Measurements from ENCODE around the gene NAGK. TPM values are rescaled to one million over a fixed set of nuclear protein-coding genes. Genes with fewer than 3 reads are reported as not detected.
"Not testable (repeated sequence)": the region's sequence is repeated elsewhere in the genome, so short reads cannot be mapped to it uniquely, and the experiment has no call there.

Gene NAGK
- polyA plus RNA-seq (ENCODE audit: insufficient read length in 3 of 3): 10 to 100 TPM; 80.8 to 84.3 (median 81.2) TPM

GRCh38 chr2:71068218-71069035, at the start of gene NAGK:
Gene NAGK (plus strand): TSS chr2:71068648. CDS start chr2:71068684, 36 bp downstream.
- DNase-seq (ENCODE audit: low read depth in 3 of 3, low spot score in 2 of 3): peak; percentile 91 to 96 (median 94)

GRCh38 chr2:71019989-71020388, 48.5 kb upstream of the NAGK start:
- DNase-seq (ENCODE audit: low read depth in 3 of 3, low spot score in 2 of 3): not testable (repeated sequence)

GRCh38 chr2:71021394-71021793, 47.1 kb upstream of the NAGK start:
- DNase-seq (ENCODE audit: low read depth in 3 of 3, low spot score in 2 of 3): not testable (repeated sequence)

- DNase-seq (ENCODE audit: low read depth in 3 of 3, low spot score in 2 of 3): peak; percentile 8 to 31 (median 23)
These were observed 44.8 kb upstream of the NAGK start for GRCh38 chr2:71023553-71024243.

DNA sequence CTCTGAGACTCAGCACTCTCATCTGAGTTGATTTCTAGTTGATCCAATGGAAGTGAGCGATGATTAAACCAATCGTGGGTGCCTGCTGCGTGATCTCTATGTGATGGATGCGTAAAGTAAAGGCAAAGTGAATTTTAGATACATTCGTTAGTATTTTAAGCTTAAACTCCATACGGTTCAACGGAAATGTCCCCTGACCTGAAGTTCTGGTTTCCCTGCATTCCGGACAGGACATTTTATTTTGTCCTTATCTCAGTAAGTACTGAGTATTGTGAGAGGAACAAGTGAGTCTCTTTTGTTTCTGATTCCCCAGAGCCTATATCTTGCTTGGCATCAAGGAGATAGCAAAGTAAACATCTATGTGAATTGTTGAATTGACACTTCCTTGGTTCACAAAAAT, 32.2 kb upstream of the NAGK start:
- not testable (repeated sequence) for DNase-seq (ENCODE audit: low read depth in 3 of 3, low spot score in 2 of 3)

DNA sequence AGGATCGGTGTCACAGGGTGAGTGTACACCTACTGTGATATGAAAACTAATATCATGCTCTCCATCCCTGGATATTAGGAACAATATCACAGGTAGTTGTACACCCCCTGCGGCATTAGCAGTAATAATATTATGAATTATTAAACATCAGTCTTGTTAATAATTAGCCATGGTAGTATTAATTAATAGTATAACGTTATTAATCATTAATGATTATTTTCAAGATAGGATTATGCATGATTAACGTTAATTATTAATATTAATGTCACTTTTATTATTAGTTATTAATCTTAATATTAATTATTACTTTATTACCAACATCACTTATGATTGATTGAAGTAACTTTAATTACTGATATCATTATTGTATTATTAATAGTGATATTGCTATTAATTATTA, 26.2 kb upstream of the NAGK start:
- no peak for DNase-seq (ENCODE audit: low read depth in 3 of 3, low spot score in 2 of 3)

DNA sequence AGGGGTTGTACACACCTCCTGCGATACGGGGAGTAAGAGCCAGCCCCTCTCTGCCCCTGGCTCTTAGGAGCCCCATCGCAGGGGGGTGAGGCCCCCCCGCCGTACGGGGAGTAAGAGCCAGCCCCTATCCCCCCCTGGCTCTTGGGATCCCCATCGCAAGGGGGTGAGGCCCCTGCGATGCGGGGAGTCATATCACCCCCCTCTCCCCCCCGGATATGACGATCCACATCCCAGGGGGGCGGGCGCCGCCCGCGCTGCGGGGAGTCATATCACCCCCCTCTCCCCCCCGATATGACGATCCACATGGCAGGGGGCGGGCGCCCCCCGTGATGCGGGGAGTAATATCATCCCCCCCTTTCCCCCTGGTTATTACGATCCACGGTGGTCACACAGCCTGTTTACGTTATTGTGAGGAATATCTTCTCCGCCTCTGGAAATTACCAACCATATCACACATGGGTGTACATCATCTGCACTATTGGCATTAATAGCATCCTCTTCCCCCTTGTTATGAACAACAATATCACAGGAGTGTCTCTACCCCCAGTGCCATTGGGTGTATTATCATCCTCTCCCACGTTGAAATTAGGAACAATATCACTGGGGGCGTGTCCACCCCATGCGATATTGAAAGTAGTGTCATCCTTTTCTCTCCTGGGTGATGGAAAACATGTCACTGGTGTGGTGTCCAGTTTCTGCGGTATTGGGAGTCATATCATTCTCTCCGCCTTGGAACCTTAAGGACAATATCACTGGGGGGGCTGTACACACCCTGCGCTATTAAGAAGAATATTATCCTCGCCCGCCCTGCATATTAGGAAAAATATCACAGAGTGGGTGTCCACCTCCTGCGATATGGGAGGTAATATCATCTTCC, 24.7 kb upstream of the NAGK start:
- no peak for DNase-seq (ENCODE audit: low read depth in 3 of 3, low spot score in 2 of 3)

- DNase-seq (ENCODE audit: low read depth in 3 of 3, low spot score in 2 of 3): no peak
These were observed 23.3 kb upstream of the NAGK start for GRCh38 chr2:71045151-71045550.

DNA sequence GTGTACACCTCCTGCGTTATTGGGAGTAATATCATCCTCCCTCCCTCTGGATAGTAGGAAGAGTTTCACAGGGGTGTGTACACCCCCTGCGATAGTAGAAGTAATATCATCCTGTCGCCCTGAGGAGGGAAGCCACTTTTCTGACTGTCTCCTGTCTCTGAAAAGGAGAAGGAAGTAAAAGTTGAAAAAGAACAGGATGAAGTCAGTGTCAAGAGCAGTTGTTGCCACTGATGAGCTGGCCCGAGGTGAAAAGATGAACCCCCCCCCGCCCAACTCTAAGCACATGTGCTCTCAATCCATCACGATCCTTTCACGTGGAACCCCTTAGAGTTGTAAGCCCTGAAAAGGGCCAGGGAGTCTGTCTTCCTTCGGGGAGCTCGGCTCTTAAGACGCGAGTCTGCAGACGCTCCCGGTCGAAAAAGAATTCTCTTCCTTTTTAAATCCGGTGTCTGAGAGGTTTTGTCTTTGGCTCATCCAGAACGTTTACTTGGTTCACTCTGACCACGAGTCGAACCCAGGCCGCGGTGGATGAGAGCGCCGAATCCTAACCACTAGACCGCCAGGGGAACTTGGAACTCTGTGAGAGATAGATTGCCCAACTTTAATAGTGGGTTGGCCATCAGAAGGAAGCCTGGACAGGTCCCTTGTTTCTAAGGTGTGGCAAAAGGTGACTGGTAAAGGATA, 22.4 kb upstream of the NAGK start:
- DNase-seq (ENCODE audit: low read depth in 3 of 3, low spot score in 2 of 3): no peak

DNA sequence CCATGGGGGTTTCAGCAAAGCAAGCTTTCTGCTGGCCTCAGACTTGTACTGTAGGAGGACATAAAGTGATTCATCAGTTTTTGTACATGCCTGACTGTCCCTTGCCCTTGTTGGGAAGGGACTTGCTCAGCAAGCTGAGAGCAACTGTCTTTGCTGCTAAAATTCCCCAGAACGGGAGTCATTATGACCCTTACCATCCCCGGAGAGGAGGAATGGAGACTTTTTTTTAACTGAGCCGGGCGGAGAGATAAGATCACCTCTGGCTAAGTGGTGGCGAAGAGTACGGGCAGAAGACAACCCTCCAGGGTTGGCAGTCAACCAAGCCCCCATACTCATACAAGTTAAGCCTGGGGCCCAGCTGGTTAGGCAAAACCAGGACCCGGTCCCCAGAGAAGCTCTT, 20.4 kb upstream of the NAGK start:
- DNase-seq (ENCODE audit: low read depth in 3 of 3, low spot score in 2 of 3): no peak

DNA sequence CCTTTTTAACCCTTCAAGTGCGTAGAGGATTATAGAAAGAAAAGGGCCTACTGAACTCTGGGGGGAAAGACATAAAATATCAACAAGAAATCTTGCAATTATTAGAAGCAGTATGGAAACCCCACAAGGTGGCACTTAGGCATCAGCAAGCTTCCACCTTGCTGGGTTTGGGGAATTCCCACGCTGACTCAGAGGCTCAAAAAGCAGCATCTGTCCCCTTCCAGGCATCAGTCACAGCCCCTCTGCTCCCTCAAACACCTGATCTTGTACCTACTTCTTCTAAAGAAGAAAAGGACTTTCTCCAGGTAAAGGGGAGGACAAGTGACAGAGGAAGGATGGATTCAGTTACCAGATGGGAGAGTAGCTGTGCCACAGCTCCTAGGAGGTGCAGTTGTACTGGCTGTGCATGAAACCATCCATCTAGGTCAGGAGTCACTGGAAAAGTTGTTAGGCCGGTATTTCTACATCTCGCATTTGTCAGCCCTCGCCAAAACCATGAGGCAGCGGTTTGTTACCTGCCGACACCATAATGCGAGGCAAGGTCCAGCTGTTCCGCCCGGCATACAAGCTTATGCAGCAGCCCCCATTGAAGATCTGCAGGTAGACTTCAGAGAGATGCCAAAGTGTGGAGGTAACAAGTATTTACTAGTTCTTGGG, 18.6 kb upstream of the NAGK start:
- not testable (repeated sequence) for DNase-seq (ENCODE audit: low read depth in 3 of 3, low spot score in 2 of 3)

GRCh38 chr2:71055206-71055740, 13.2 kb upstream of the NAGK start:
- DNase-seq (ENCODE audit: low read depth in 3 of 3, low spot score in 2 of 3): not testable (repeated sequence)

GRCh38 chr2:71060211-71060610, 8.2 kb upstream of the NAGK start:
- no peak for DNase-seq (ENCODE audit: low read depth in 3 of 3, low spot score in 2 of 3)

DNA sequence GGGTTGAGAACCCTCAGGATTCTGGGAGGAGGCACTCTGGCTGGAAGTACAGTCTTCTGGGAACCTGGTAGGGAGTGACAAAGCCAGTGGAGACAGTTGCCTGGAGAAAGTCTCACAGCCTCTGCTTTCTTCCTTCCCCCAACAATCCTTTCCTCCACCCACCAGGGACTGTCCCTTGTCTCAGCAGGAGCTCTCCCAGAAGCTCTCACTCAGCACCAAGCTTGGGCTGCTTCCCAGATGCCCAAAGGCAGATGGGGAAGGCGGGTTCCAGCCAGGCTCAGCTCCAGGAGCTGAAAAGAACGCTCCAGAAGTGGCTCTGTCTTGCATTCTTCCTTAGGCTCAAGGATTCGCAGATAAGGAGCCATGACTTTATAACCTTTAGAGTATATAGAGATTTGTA, 7.6 kb upstream of the NAGK start:
- DNase-seq (ENCODE audit: low read depth in 3 of 3, low spot score in 2 of 3): no peak

DNA sequence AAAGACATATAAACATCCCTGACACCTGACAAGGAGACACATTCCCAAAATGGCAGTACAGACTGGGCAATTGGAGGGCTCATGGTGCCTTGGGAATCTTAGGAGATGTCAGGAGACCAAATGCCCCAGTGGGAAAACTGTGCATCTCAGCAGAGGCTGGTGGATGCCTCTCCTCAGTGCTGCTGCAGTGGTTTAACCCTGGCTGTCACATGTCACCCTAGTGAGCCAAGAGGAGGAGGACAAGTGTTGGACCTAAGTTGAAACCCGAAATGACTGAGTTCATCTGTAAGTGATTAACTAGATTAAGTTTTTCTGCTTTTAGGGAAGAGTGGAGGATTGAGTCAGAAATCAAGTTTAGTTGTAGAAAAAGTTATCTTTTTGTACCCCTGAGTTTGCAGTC, 5.2 kb upstream of the NAGK start:
- DNase-seq (ENCODE audit: low read depth in 3 of 3, low spot score in 2 of 3): no peak

- no peak for DNase-seq (ENCODE audit: low read depth in 3 of 3, low spot score in 2 of 3)
These were observed 4.3 kb upstream of the NAGK start for GRCh38 chr2:71064110-71064611.

- no peak for DNase-seq (ENCODE audit: low read depth in 3 of 3, low spot score in 2 of 3)
These were observed 3.5 kb upstream of the NAGK start for GRCh38 chr2:71064754-71065621.

GRCh38 chr2:71066856-71067255, 1.6 kb upstream of the NAGK start:
- DNase-seq (ENCODE audit: low read depth in 3 of 3, low spot score in 2 of 3): no peak
